Measurements from ENCODE around the gene FNBP1L.

- TF ChIP-seq CTCF (IDR thresholded peaks at IDR 0.05), result no peak
- no peak for TF ChIP-seq EZH2 (IDR thresholded peaks at IDR 0.05; ENCODE audit: borderline replicate concordance, insufficient read depth, low read depth, low read length, poor library complexity, severe bottlenecking)
Measured at GRCh38 chr1:93504247-93505033, 56.5 kb downstream of the FNBP1L start.
